Measurements from ENCODE around the gene CNPY1.

DNA sequence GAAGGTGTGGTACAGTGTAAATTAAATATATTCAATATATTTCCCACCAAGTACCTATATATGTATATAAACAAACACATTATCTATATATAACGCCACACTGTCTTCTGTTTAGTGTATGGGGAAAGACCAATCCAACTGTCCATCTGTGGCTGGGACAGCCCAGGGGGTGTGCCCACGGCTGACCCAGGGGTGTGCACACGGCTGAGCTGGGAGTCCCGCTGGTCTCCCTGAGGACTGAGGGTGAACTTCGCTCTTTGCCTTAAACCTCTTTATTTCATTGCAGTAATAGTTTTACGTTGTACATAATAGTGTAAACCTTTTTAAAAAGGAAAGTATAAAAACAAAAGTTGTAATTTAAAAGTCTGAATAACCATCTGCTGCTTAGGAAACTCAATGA is 82.2 kb downstream of the CNPY1 start:
- TF ChIP-seq, protein P1, sequence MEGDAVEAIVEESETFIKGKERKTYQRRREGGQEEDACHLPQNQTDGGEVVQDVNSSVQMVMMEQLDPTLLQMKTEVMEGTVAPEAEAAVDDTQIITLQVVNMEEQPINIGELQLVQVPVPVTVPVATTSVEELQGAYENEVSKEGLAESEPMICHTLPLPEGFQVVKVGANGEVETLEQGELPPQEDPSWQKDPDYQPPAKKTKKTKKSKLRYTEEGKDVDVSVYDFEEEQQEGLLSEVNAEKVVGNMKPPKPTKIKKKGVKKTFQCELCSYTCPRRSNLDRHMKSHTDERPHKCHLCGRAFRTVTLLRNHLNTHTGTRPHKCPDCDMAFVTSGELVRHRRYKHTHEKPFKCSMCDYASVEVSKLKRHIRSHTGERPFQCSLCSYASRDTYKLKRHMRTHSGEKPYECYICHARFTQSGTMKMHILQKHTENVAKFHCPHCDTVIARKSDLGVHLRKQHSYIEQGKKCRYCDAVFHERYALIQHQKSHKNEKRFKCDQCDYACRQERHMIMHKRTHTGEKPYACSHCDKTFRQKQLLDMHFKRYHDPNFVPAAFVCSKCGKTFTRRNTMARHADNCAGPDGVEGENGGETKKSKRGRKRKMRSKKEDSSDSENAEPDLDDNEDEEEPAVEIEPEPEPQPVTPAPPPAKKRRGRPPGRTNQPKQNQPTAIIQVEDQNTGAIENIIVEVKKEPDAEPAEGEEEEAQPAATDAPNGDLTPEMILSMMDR (IDR thresholded peaks at IDR 0.05; ENCODE audit: insufficient read depth, low read depth, low read length), result no peak
- no peak for TF ChIP-seq EZH2 (IDR thresholded peaks at IDR 0.05; ENCODE audit: insufficient read depth, low read length)
